K562 (cell line): ENCODE data around the gene NARF. TPM values are rescaled to one million over a fixed set of nuclear protein-coding genes. Genes with fewer than 3 reads are reported as not detected.

Experiments used
- CREBBP ChIP-seq: IDR thresholded peaks from one replicate; pipeline ENCODE4 v1.6.1; 2012; ENCODE audit warnings: low read depth, mild to moderate bottlenecking, control low read depth, inconsistent platforms, low read length
- CXXC5 ChIP-seq: fragments of 250-450 bp; sonication (Bioruptor Pico); IDR thresholded peaks from 2 replicates; pipeline ENCODE4 v1.8.0; 2022; ENCODE audit warnings: inconsistent platforms, mild to moderate bottlenecking, moderate library complexity
- E2F6 ChIP-seq, 2 experiments: IDR thresholded peaks; 2 replicates each; pipeline ENCODE4 v1.6.1; 2011; ENCODE audit warnings: borderline replicate concordance in 1 of 2, control low read depth in 1 of 2, low read depth in 1 of 2, low read length in 1 of 2, mild to moderate bottlenecking in 1 of 2, mixed read lengths in 1 of 2, moderate library complexity in 1 of 2; ENCODE audit not compliant: insufficient read depth in 1 of 2, insufficient read length in 1 of 2, poor library complexity in 1 of 2, severe bottlenecking in 1 of 2; ENCODE audit errors: extremely low read depth in 1 of 2
- FIP1L1 ChIP-seq: fragments of 200-400 bp; formaldehyde crosslinking; IDR thresholded peaks from 2 replicates; pipeline ENCODE4 v1.6.1; 2018; ENCODE audit warnings: mild to moderate bottlenecking, low read depth, low read length; ENCODE audit not compliant: poor library complexity, severe bottlenecking
- HSF4 ChIP-seq: fragments of 250-450 bp; sonication (Bioruptor Pico); IDR thresholded peaks from 2 replicates; pipeline ENCODE4 v2.1.2; 2022; ENCODE audit warnings: mild to moderate bottlenecking, moderate library complexity, borderline replicate concordance
- KLF16 ChIP-seq: IDR thresholded peaks from 2 replicates; pipeline ENCODE4 v1.6.1; 2016; ENCODE audit warnings: antibody characterized with exemption
- L3MBTL2 ChIP-seq: fragments of 450-650 bp; IDR thresholded peaks from 2 replicates; pipeline ENCODE4 v1.6.1; 2016; ENCODE audit warnings: mild to moderate bottlenecking, moderate library complexity
- MAZ ChIP-seq, 2 experiments: fragments of 450-650 bp in 1 of 2; sonication (generic) in 1 of 2; formaldehyde crosslinking; IDR thresholded peaks in 1 of 2; conservative IDR thresholded peaks in 1 of 2; 2 replicates each; pipeline versions ENCODE4 v1.4.0 to v1.5.0; 2020; ENCODE audit warnings: mild to moderate bottlenecking in 1 of 2, missing genetic modification reagents in 1 of 2
- MTA3 ChIP-seq: fragments of 450-650 bp; formaldehyde crosslinking; IDR thresholded peaks from 2 replicates; pipeline ENCODE4 v1.6.1; 2017; ENCODE audit warnings: mild to moderate bottlenecking, borderline replicate concordance
- SAFB ChIP-seq: fragments of 200-400 bp; formaldehyde crosslinking; IDR thresholded peaks from 2 replicates; pipeline ENCODE4 v1.6.1; 2017; ENCODE audit warnings: low read depth, low read length, borderline replicate concordance
- SP1 ChIP-seq: sonication (generic); formaldehyde crosslinking; IDR thresholded peaks from 2 replicates; pipeline ENCODE4 v1.8.1; 2022; ENCODE audit warnings: mild to moderate bottlenecking, missing genetic modification reagents
- TAL1 ChIP-seq: fragments of 450-650 bp; IDR thresholded peaks from 2 replicates; pipeline ENCODE4 v1.6.1; 2016; ENCODE audit warnings: mild to moderate bottlenecking
- ZBTB1 ChIP-seq: sonication (generic); formaldehyde crosslinking; IDR thresholded peaks from 2 replicates; pipeline ENCODE4 v1.8.1; 2023; ENCODE audit warnings: missing genetic modification reagents, low read depth, mild to moderate bottlenecking, borderline replicate concordance
- ZBTB40 ChIP-seq, 2 experiments: fragments of 450-650 bp in 1 of 2; sonication (generic) in 1 of 2; formaldehyde crosslinking in 1 of 2; IDR thresholded peaks; 2 replicates each; pipeline versions ENCODE4 v1.7.1 to v1.9.0; 2016 to 2022; ENCODE audit warnings: inconsistent platforms in 1 of 2, mild to moderate bottlenecking in 1 of 2, missing genetic modification reagents in 1 of 2
- ZNF224 ChIP-seq: sonication (generic); formaldehyde crosslinking; IDR thresholded peaks from 2 replicates; pipeline ENCODE4 v1.8.0; 2022; ENCODE audit warnings: mild to moderate bottlenecking, missing genetic modification reagents
- ZNF584 ChIP-seq: fragments of 200-800 bp; sonication (Bioruptor generic); IDR thresholded peaks from 2 replicates; pipeline ENCODE4 v1.6.1; 2016; ENCODE audit warnings: low read depth, mild to moderate bottlenecking, missing genetic modification characterization, missing compliant biosample characterization
- polyA plus RNA-seq, 8 experiments: library from polyadenylated mRNA; depleted of rRNA in 4 of 8; stranded (reverse) in 5 of 8; unstranded in 3 of 8; fragments of >200 nt; fragmentation: Nextera tagmentation in 2 of 8; fragmentation: Illumina TruSeq in 1 of 8; extraction: Ambion mirVana in 2 of 8; extraction: Trizol in 1 of 8; gene quantifications; 2 replicates each; pipeline versions ENCODE4 v1.2.1 to v1.2.3, GENCODE V29; 2011 to 2014; ENCODE audit warnings: inconsistent platforms in 1 of 8, missing spikeins in 1 of 8
- total RNA-seq, 7 experiments: library from RNA; depleted of rRNA in 6 of 7; stranded (reverse); fragments of >200 nt in 6 of 7; fragmentation: Illumina TruSeq in 2 of 7; extraction: Trizol in 2 of 7; gene quantifications; 2 replicates each; pipeline versions ENCODE4 v1.2.1 to v1.2.3, GENCODE V29; 2011 to 2021; ENCODE audit warnings: low replicate concordance in 1 of 7

The NARF gene
- total and polyA plus RNA-seq, 9 of the 15 experiments (the other 6 are each of a cell fraction or from before 2014, with no cell fraction given) = 60.4 to 423 (median 132) TPM

GRCh38 chr17:82414548-82415281, 43.8 kb upstream of the NARF start (continued):
- TF ChIP-seq ZBTB40 (IDR thresholded peaks at IDR 0.05) (peak; percentile 67), ZBTB40 (CRISPR knock-in tag; IDR thresholded peaks at IDR 0.05) (no peak), HSF4 (CRISPR knock-in tag) (no peak), KLF16 (0 out of 2 replicates have a peak, but pooled peaks have one; percentile 5), ZBTB1 (CRISPR knock-in tag) (peak; percentile 83), MTA3 (peak; percentile 37; the same call in 1 of the 2 replicates), TAL1 (0 out of 2 replicates have a peak, but pooled peaks have one; percentile 11), SP1 (CRISPR knock-in tag) (peak; percentile 56; the same call in 1 of the 2 replicates), ZNF224 (peak; percentile 46; the same call in 1 of the 2 replicates), L3MBTL2 (peak; percentile 76), CREBBP (no peak), E2F6 (IDR thresholded peaks at IDR 0.05; ENCODE audit: borderline replicate concordance in 1 of 2, extremely low read depth in 1 of 2, insufficient read depth in 1 of 2, insufficient read length in 1 of 2, low read depth in 1 of 2, low read length in 1 of 2, poor library complexity in 1 of 2, severe bottlenecking in 1 of 2) (peak; percentile 10 to 36), MAZ (CRISPR knock-in tag; conservative IDR thresholded peaks at IDR 0.05 in 1 of 2, IDR thresholded peaks at IDR 0.05 in 1 of 2) (peak; percentile 34 to 92; a peak in 3 of 4 replicates), CXXC5 (CRISPR knock-in tag) (peak; percentile 79), SAFB (no peak), ZNF584 (CRISPR knock-in tag) (peak; percentile 53; the same call in 1 of the 2 replicates), FIP1L1 (peak; percentile 25)
